ENCODE data around the gene MAVS.

MAVS gene

GRCh38 chr20:3847429-3847940 is 851 bp downstream of the MAVS start:
- H3K4me3 ChIP-seq (ENCODE audit: low read depth, low read length), result peak overlapping the region; percentile 82

GRCh38 chr20:3848565-3848964 is 1.9 kb downstream of the MAVS start:
- H3K4me3 ChIP-seq (ENCODE audit: low read depth, low read length), result no peak overlapping the region

- no peak overlapping the region for H3K4me3 ChIP-seq (ENCODE audit: low read depth, low read length)
These were observed 7.8 kb downstream of the MAVS start for GRCh38 chr20:3854462-3854871.

GRCh38 chr20:3857405-3857804 is 10.8 kb downstream of the MAVS start:
- no peak overlapping the region for H3K4me3 ChIP-seq (ENCODE audit: low read depth, low read length)

- H3K4me3 ChIP-seq (ENCODE audit: low read depth, low read length), result no peak overlapping the region
These were observed 12.1 kb downstream of the MAVS start for GRCh38 chr20:3858689-3859088.

GRCh38 chr20:3861191-3861590 is 14.6 kb downstream of the MAVS start:
- H3K4me3 ChIP-seq (ENCODE audit: low read depth, low read length), result no peak overlapping the region

- no peak overlapping the region for H3K4me3 ChIP-seq (ENCODE audit: low read depth, low read length)
These were observed 15.7 kb downstream of the MAVS start for GRCh38 chr20:3862333-3862732.

- no peak overlapping the region for H3K4me3 ChIP-seq (ENCODE audit: low read depth, low read length)
These were observed 16.7 kb downstream of the MAVS start for GRCh38 chr20:3863317-3863716.

GRCh38 chr20:3864518-3864917 is 17.9 kb downstream of the MAVS start:
- no peak overlapping the region for H3K4me3 ChIP-seq (ENCODE audit: low read depth, low read length)

- no peak overlapping the region for H3K4me3 ChIP-seq (ENCODE audit: low read depth, low read length)
These were observed 18.7 kb downstream of the MAVS start for GRCh38 chr20:3865152-3865886.

GRCh38 chr20:3865887-3866407 is 19.3 kb downstream of the MAVS start:
- no peak overlapping the region for H3K4me3 ChIP-seq (ENCODE audit: low read depth, low read length)

GRCh38 chr20:3866464-3866863 is 19.8 kb downstream of the MAVS start:
- H3K4me3 ChIP-seq (ENCODE audit: low read depth, low read length), result no peak overlapping the region

- no peak overlapping the region for H3K4me3 ChIP-seq (ENCODE audit: low read depth, low read length)
These were observed 21.2 kb downstream of the MAVS start for GRCh38 chr20:3867802-3868201.

GRCh38 chr20:3869839-3870634 is 23.4 kb downstream of the MAVS start:
- H3K4me3 ChIP-seq (ENCODE audit: low read depth, low read length), result no peak overlapping the region

GRCh38 chr20:3871550-3872265 is 25.1 kb downstream of the MAVS start:
- no peak overlapping the region for H3K4me3 ChIP-seq (ENCODE audit: low read depth, low read length)

- H3K4me3 ChIP-seq (ENCODE audit: low read depth, low read length), result no peak overlapping the region
These were observed 26.9 kb downstream of the MAVS start for GRCh38 chr20:3873507-3873906.

GRCh38 chr20:3874194-3874844 is 27.7 kb downstream of the MAVS start:
- no peak overlapping the region for H3K4me3 ChIP-seq (ENCODE audit: low read depth, low read length)

- no peak overlapping the region for H3K4me3 ChIP-seq (ENCODE audit: low read depth, low read length)
These were observed 28.8 kb downstream of the MAVS start for GRCh38 chr20:3875378-3875974.

- no peak overlapping the region for H3K4me3 ChIP-seq (ENCODE audit: low read depth, low read length)
These were observed 29.4 kb downstream of the MAVS start for GRCh38 chr20:3876000-3876399.

GRCh38 chr20:3876676-3877075 is 30.0 kb downstream of the MAVS start:
- H3K4me3 ChIP-seq (ENCODE audit: low read depth, low read length), result no peak overlapping the region

Measured in iPS-11a (cell line).